HG02885 (cell line): ENCODE data around the gene SIGLEC12.
"Not testable (repeated sequence)": the region's sequence is repeated elsewhere in the genome, so short reads cannot be mapped to it uniquely, and the experiment has no call there.

ENCODE experiments used
- ATAC-seq: cut with Tn5 transposase; IDR thresholded peaks from one replicate; pipeline ENCODE4 v1.9.1; 2021; ENCODE audit warnings: mild to moderate bottlenecking; ENCODE audit not compliant: unreplicated experiment, poor library complexity

The SIGLEC12 gene

DNA sequence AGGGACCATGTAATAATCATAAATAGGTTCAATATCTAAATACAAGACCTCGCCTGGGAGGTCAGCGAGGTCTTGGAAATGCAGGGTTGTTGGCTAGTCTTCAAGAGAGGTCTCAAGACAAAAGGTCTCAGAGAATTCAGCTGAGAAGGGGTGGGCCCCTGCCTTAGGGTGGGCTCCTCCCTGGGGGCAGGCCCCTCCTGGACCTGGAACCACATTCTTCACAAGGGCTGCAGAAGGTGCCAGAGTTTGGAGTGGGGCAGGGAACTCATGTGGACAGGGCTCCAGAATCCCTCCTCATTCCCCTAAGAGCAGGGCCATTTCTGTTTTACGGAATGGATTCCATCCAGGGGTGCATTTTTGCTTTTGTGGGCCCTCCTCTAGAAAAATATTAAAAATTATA is 13.1 kb downstream of the SIGLEC12 start:
- no peak for ATAC-seq

DNA sequence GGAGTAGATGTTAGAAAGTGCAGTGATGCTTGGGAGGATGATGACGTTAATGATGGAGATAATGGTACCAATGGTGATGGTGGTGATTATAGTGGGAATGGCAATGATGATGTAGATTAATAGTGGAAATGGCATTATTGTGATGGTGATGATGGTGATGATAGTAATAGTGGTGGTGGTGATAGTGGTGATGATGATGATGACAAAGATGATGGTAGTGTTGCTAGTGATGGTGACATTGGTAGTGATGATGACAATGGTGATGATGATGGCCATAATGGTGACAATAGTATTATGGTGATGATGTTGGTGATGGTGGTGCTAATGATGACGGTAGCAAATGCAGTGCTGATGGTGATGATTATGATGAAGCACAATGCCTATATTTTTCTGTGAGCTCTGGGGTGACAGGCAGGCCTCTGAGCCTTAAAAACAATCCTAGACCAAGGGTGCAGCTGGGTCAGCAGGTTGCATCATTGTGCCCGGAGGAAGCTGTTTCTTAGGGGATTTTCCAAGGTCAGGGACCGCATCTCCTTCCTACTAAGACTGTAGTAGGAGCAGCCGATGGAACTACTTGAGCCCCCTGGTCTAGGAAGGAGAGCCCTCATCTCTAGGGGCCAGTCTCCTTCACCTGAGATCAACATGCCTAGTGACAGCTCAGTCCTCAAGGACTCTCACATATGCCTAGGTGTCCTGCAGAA is 15.5 kb downstream of the SIGLEC12 start:
- ATAC-seq, result no peak

DNA sequence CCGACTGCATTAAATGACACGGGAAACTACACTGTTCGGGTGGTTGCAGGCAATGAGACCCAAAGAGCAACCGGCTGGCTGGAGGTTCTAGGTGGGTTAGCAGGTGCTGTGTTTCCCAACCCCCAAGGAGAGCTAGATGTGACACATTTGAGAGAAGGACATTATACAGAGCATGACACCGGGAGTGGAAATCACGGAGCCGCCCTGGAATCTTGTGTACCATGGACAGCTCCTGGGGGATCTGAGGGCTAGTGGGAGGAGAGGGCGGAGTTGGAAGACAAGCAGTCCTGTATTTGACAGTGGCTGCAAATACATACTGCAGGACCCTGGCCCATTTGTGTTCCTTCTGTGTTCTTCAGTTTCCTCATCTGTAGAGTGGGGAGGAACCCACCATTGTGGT is 21.0 kb downstream of the SIGLEC12 start:
- ATAC-seq, result no peak

GRCh38 chr19:51479531-51480331 is 21.9 kb downstream of the SIGLEC12 start:
- no peak for ATAC-seq

GRCh38 chr19:51478381-51479234 is 23.0 kb downstream of the SIGLEC12 start, which contains the start of gene CEACAM18:
Gene CEACAM18 (plus strand): TSS chr19:51478539.
- ATAC-seq, result no peak

GRCh38 chr19:51477344-51477743 is 24.3 kb downstream of the SIGLEC12 start:
- ATAC-seq, result no peak

DNA sequence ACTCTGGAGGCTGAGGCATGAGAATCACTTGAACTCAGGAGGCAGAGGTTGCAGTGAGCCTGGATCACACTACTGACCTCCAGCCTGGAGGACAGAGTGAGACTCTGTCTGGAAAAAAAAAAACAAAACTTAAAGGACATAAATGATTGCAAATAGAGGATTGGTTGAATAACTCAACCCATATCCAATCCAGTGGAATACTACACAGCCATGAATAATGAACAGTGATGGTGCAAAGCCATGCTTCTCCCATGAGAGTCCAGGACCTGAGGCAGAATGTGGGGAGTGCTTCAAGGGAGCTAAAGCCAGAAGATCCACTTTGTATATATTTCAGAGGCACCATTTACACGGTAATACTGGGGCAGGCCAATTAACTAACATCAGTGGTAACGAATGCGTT is 25.4 kb downstream of the SIGLEC12 start:
- ATAC-seq, result no peak

- ATAC-seq, result no peak
Measured at GRCh38 chr19:51473009-51473707, 28.4 kb downstream of the SIGLEC12 start.

GRCh38 chr19:51472607-51473006 is 29.0 kb downstream of the SIGLEC12 start:
- no peak for ATAC-seq

DNA sequence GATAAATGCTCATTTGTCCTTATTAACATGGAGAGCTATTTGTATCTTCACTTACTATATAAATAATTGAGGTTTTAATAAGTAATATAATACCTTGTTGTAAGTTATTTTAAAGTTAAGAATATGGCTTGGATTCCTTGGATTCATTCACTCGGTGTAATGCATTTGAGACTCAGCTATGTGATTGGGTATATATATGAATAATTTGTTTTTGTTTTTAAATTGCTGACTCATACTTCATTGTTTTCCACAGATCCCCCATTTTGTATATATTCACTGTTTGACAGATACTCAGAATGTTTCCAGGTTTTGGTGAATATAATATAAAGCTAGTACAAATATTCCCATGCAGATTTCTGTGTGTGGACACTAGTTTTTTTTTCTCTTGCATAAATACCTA is 30.1 kb downstream of the SIGLEC12 start:
- ATAC-seq, result no peak

- no peak for ATAC-seq
Measured at GRCh38 chr19:51470966-51471365, 30.6 kb downstream of the SIGLEC12 start.

DNA sequence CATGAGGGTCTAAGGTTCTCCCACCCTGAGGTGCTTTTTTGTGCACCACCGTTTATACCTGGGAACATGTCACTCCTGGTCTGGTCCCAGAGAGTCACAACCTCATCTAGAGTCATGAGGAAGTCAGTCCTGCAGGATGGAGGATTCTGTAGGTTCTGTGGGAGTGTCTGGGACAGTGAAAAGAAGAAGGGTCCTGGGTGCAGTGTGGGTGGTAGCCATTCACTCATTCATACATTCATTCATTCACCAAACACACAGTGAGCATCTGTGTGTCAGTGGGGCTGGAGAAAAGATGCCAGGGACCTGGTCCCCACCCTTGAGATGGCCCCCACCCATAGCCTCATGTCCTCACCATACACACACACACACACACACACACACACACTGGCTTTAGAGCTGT is 32.0 kb downstream of the SIGLEC12 start:
- ATAC-seq, result no peak

GRCh38 chr19:51469162-51469561 is 32.4 kb downstream of the SIGLEC12 start:
- ATAC-seq, result no peak

DNA sequence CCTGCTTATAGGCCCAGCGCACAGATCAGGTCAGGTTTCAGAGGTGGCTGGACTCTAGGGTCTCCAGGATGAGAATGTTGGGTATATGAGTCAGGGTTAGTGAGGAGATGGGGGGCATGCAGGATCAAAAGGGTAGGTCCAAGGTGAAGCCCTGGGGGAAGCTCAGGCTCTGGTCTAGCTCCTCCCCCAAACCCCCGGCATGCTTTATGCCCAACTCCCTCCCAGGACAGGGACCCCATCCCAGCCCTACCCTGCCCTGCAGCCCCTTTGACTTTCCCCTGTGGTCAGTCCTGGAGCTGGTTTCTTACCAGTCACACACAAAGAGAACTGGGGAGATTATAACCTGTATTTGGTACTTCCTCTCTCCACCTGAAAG is 33.1 kb downstream of the SIGLEC12 start:
- ATAC-seq, result no peak

DNA sequence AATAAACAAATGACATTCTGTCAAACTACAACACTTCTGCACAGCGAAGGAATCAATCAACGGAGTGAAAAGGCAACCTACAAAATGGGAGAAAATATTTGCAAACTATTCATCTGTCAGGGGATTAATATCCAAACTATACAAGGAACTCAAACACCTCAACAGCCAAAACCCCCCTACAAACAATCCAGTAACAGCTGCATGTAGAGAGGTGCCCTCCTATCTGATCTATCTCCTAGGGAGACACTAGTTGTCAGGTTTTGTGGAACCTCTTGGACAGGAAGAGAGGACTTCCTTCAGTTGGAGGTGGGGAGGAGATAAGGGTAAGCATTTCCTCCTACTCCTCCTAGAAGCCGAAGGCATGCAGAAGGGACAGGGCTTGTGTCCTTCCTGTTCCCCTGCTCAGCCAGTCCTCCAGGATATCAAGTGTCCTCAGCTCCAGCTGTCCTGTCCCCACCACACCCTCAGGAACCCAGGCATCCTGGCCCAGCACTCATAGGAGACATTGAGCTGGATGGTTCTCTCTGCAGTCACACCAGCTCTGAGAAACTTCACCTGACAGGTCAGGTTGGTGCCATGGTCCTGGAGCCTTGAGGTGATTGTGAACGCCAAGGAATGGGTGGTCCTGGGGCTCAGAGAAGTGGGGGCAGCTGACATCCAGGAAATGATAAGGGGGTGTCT is 33.6 kb downstream of the SIGLEC12 start:
- no peak for ATAC-seq

GRCh38 chr19:51466723-51467122 is 34.9 kb downstream of the SIGLEC12 start:
- no peak for ATAC-seq

DNA sequence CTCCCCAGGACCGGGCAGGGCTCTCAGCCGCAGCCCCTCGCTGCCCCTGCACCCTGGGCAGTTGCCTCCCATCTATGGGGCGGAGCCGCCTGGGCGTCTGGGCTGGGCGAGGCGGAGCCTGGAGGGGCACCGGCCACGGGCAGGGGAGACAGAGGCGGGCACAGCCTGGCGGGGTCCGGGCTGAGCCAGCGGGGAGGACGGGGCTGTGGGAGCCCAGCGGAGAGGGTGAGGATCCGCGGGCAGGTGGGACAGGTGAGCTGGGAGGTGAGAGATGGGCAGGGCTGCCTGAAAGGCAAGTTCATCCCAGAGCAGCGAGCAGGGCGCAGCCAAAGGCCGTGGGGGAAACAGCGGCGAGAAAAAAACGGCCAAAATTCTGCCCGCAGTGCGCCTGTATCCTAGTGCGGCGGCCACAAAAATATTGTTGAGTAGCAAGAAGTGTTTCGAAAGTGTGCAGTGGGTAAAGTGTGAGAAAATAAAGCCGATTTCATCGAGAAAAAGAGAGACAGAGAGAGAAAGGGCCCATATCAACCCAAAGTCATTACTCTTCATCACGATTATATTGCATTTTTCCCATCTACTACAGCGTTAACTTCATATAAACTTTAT is 37.5 kb downstream of the SIGLEC12 start:
- ATAC-seq, result not testable (repeated sequence)

DNA sequence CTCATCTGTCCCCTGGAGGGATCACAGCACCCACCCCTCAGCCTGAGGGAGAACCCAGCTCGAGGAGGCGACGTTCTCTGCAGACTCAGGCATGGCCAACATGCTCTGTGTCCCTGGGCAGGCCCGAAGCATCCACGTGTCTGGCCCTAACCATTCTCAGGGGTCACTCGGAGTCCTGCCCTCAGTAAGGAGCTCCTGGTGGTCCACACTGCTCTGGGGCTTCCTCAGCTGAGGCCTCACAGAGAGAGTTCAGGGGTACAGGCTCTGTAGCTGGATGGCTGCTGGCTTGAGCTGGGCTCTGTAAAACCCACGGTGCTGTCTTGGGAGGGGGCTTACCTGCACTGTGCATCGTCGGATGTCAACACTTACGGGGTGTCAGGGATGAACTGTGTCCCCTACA is 38.9 kb downstream of the SIGLEC12 start:
- no peak for ATAC-seq

DNA sequence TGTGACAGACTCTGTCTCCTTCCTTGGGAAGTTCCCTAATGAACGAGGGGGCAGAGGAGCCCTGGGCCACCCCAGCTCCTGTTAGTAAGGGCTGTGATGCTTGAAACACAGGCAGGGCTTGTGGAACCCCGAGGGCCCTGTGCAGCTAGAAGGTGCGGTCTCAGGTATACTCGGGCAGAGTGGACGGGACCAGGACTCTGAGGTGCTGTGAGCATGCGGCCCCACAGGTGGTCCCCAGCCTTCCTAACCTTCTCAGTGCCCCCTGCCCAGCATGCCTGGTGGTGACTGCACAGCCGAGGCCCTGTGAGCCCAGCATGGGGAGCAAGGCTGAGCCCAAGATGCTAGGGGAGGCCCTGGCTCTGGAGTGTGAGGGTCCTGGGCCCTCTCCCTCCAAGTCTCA is 39.3 kb downstream of the SIGLEC12 start:
- ATAC-seq, result no peak
